Fibroblast of pulmonary artery (primary cell): ENCODE data around the gene PIK3R6.

ENCODE experiments used
- DNase-seq: peaks from one replicate; pipeline ENCODE4 v3.0.0-alpha.2; 2010; ENCODE audit warnings: low read depth
- H3K4me3 ChIP-seq: replicated peaks from 2 replicates; pipeline ENCODE4 v1.5.1; 2011; ENCODE audit warnings: low read depth, mild to moderate bottlenecking, control low read depth, low read length, moderate library complexity
- TF ChIP-seq, protein P1 (sequence below): IDR thresholded peaks from 2 replicates; pipeline ENCODE4 v1.5.1; 2011; ENCODE audit warnings: mild to moderate bottlenecking, control low read depth, low read length, inconsistent platforms; ENCODE audit errors: missing control alignments

PIK3R6 gene

DNA sequence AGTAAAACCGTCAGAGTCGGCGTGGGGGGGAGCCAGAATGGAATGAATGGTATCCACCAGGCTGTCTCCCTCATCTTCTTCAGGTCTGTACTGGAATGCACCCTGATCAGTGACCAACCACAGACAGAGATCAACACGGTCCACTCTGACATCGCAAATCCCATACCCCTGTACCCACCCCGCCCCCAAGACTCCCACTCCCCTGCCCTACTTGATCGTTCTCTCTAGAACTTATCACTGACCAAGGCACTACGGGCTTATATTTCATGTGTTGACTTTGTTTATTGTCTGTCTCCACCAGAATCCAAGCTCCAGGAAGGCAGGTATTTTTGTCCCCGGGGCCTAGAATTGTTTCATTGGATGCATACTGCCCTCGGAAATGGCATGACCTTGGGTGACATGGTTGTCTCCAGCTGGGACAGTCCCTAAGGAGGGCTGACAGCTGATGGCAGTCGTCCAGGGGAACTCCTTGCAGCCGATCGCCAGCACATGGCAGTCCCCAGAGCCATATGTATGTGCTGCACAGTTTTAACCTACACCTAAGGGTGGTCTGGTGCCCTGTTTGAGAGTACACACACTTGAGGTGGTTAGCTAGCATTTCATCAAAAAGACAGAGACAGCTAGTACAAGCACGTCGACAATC is 67.8 kb downstream of the PIK3R6 start:
- TF ChIP-seq, protein P1, sequence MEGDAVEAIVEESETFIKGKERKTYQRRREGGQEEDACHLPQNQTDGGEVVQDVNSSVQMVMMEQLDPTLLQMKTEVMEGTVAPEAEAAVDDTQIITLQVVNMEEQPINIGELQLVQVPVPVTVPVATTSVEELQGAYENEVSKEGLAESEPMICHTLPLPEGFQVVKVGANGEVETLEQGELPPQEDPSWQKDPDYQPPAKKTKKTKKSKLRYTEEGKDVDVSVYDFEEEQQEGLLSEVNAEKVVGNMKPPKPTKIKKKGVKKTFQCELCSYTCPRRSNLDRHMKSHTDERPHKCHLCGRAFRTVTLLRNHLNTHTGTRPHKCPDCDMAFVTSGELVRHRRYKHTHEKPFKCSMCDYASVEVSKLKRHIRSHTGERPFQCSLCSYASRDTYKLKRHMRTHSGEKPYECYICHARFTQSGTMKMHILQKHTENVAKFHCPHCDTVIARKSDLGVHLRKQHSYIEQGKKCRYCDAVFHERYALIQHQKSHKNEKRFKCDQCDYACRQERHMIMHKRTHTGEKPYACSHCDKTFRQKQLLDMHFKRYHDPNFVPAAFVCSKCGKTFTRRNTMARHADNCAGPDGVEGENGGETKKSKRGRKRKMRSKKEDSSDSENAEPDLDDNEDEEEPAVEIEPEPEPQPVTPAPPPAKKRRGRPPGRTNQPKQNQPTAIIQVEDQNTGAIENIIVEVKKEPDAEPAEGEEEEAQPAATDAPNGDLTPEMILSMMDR = no peak
- no peak overlapping the region for H3K4me3 ChIP-seq
- peak; percentile 13 for DNase-seq

DNA sequence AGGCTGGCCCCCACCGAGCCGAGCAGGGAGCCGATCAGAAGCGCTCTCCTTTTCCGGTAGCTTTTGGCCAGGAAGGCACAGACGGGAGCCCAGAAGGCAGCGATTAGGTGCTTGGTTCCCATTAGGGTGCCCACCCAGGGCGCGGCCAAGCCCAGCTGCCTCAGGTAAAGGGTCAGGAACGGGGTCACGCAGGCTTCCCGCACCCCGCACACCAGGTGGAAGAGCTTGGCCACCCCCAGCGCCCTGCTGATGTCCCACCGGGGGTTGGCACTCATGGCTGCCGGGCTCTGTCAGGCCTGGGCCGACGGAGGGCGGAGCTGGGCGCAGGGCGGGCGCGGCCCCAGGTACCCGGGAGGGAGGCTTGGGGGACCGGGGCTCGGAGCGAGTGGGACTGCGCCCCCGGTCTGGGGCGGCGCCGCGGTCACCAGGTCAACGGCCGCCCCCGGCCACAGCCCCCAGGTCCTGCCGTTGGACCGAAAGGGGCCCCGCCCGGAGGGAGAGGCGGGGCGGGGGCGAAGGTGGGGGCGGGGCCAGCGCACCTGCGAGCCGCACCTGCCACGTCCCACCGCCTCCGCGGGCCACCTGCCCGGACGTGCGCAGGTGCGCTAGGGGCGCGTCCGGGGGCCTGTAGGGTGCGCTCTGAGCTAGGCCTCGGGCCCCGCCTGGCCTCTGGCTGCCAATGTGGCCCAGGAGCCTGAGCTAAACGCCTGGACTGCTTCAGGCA is 68.5 kb downstream of the PIK3R6 start, which contains the start of gene MFSD6L:
MFSD6L (minus strand) TSS at position 520 of the 724 bp plus-strand sequence; CDS start at position 275, 245 bp downstream.
- no peak within 1 kb of the TSS for H3K4me3 ChIP-seq
- DNase-seq = no peak
- TF ChIP-seq, protein P1 = no peak

DNA sequence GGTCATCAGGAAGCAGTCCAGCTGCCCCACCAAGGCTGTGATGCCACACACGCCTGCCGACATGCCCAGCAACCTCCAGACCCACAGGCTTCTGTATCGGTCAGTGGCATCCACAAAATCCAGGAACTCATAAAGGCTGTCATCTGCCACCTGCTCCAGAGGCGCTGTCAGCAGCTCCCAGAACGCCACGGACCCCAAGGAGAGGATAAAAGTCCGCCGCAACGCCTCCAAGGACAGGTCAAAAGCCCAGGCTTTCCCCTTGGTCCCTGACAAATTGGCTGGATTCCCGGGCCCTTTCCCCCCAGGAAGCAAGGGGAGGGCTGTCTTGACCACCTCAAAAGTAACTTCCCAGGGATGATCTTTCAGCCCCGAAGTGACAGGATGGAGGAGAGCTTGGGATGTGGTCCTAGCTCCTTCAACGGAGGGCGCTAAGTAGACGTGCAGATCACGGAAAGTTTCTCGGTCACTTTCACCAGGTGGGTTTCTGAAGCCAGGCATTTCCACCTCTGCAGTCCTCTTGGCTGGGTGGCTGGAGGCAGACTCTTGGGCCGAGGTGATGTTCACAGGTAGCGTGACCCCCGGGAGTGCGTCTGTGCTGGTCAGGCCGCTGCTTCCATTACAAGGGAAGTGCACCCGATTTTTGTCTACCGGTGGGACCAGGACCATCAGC is 69.2 kb downstream of the PIK3R6 start:
- TF ChIP-seq, protein P1 = no peak
- DNase-seq = no peak
- no peak overlapping the region for H3K4me3 ChIP-seq

DNA sequence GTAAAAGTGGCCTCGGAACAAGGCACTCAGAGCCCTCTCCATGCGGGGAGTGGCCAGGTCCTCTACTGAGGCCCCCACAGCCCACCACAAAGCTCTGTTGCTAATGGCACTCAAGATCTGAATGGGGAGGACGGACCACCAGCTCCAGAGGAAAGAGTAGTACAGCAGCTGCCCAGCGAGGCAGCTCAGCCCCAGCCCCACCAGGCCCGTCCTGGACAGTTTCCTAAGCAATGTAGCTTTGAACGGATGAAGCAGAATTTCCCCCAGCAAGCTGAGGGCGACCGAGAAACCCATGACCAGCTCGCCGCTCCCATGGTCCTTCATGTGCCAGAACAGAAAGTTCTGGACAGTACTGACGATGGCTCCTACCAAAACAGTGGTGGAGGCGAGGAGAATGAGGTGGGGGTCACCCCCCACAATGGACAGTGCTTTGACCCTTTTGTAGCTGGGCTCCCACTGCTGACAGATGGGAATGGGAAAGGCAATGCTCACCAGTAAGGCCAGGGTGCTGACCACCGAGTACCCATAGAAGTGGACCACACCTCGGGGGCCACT is 69.8 kb downstream of the PIK3R6 start:
- no peak overlapping the region for H3K4me3 ChIP-seq
- TF ChIP-seq, protein P1 = no peak
- DNase-seq = no peak

DNA sequence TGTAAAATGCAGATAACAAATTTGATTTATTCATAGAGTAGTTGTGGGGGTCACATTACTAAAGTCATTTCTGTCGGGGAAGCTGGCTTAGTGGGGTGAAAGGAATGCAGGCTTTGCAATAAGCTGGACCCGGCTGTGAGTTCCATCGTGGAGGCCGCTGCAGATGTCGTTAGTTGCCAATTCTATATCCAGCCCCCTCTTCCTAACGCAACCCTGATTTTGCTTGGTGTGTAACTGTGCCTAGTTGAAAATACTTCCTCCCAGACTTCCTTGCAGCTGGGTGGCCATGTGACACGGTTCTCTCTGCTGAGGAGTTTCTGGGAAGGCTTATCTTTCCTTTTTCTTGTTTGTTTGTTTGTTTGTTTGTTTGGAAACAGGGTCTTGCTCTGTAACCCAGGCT is 72.8 kb downstream of the PIK3R6 start:
- no peak for DNase-seq
- TF ChIP-seq, protein P1 = no peak

DNA sequence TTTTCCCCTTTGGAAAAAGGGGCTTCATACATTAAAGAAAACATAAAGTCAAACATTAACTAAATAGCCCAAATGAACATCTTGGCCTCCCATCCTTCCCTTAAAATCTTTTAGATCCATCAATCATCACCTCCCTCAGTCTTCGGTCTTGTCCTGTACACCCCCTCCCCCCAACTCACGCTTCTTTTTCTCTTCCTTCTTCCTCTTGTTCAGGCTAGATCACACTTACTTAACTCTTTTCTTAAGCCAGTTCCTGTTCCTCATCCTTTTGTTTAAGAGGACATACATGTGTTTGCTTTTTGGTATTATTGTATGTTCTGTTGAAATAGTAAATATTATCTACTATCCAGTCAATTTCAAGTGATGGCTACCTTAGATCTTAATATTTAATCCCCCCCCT is 73.8 kb downstream of the PIK3R6 start:
- no peak for DNase-seq
- TF ChIP-seq, protein P1 = no peak
- H3K4me3 ChIP-seq = no peak overlapping the region

More for the DNA sequence above, 72.8 kb downstream of the PIK3R6 start:
- H3K4me3 ChIP-seq = no peak overlapping the region
